ENCODE measurements around the gene SFT2D3.

DNA sequence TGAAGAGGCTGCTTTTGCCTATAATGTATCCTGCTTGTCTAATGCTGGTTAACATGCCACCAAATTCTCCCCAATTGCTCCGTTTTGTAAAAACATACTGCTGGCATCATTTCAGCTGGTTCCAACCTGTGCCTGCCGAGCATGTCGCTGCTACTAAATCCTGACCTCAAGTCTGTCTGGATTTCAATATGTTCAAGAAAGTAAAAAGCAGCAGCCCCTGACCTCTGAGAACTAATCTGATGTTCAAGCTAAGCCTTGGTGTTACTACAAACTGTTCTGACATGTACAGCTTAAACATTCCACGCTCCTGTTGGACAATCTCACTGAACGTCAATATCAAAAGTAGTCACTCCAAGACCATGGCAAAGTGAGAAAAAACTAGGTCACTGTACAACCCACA is 46.3 kb downstream of the SFT2D3 start:
- TF ChIP-seq POLR2A (IDR thresholded peaks at IDR 0.05; ENCODE audit: borderline replicate concordance, extremely low read depth, insufficient read depth, insufficient read length) = no peak
- TF ChIP-seq, protein P1, sequence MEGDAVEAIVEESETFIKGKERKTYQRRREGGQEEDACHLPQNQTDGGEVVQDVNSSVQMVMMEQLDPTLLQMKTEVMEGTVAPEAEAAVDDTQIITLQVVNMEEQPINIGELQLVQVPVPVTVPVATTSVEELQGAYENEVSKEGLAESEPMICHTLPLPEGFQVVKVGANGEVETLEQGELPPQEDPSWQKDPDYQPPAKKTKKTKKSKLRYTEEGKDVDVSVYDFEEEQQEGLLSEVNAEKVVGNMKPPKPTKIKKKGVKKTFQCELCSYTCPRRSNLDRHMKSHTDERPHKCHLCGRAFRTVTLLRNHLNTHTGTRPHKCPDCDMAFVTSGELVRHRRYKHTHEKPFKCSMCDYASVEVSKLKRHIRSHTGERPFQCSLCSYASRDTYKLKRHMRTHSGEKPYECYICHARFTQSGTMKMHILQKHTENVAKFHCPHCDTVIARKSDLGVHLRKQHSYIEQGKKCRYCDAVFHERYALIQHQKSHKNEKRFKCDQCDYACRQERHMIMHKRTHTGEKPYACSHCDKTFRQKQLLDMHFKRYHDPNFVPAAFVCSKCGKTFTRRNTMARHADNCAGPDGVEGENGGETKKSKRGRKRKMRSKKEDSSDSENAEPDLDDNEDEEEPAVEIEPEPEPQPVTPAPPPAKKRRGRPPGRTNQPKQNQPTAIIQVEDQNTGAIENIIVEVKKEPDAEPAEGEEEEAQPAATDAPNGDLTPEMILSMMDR (IDR thresholded peaks at IDR 0.05 in 2 of 3, conservative IDR thresholded peaks at IDR 0.05 in 1 of 3; ENCODE audit: borderline replicate concordance in 1 of 3, insufficient read depth in 1 of 3, low read depth in 2 of 3, low read length in 2 of 3) = no peak
- no peak for TF ChIP-seq SRF (IDR thresholded peaks at IDR 0.05; ENCODE audit: low read depth)
- TF ChIP-seq SIN3A (IDR thresholded peaks at IDR 0.05; ENCODE audit: low read depth) = no peak
- no peak for TF ChIP-seq TCF7L2 (IDR thresholded peaks at IDR 0.05; ENCODE audit: borderline replicate concordance, extremely low read depth, insufficient read depth, insufficient read length)
- TF ChIP-seq ELF1 (IDR thresholded peaks at IDR 0.05; ENCODE audit: borderline replicate concordance, low read depth) = no peak
- TF ChIP-seq, protein P2, sequence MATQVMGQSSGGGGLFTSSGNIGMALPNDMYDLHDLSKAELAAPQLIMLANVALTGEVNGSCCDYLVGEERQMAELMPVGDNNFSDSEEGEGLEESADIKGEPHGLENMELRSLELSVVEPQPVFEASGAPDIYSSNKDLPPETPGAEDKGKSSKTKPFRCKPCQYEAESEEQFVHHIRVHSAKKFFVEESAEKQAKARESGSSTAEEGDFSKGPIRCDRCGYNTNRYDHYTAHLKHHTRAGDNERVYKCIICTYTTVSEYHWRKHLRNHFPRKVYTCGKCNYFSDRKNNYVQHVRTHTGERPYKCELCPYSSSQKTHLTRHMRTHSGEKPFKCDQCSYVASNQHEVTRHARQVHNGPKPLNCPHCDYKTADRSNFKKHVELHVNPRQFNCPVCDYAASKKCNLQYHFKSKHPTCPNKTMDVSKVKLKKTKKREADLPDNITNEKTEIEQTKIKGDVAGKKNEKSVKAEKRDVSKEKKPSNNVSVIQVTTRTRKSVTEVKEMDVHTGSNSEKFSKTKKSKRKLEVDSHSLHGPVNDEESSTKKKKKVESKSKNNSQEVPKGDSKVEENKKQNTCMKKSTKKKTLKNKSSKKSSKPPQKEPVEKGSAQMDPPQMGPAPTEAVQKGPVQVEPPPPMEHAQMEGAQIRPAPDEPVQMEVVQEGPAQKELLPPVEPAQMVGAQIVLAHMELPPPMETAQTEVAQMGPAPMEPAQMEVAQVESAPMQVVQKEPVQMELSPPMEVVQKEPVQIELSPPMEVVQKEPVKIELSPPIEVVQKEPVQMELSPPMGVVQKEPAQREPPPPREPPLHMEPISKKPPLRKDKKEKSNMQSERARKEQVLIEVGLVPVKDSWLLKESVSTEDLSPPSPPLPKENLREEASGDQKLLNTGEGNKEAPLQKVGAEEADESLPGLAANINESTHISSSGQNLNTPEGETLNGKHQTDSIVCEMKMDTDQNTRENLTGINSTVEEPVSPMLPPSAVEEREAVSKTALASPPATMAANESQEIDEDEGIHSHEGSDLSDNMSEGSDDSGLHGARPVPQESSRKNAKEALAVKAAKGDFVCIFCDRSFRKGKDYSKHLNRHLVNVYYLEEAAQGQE (IDR thresholded peaks at IDR 0.05; ENCODE audit: low read depth) = no peak
- no peak for TF ChIP-seq EZH2phosphoT487 (IDR thresholded peaks at IDR 0.05; ENCODE audit: borderline replicate concordance)
- no peak for TF ChIP-seq JUND (IDR thresholded peaks at IDR 0.05)
- no peak for TF ChIP-seq SP1 (IDR thresholded peaks at IDR 0.05; ENCODE audit: low read depth)
- TF ChIP-seq POLR2AphosphoS5 (IDR thresholded peaks at IDR 0.05; ENCODE audit: low read depth, low read length) = no peak
- TF ChIP-seq, protein P3, sequence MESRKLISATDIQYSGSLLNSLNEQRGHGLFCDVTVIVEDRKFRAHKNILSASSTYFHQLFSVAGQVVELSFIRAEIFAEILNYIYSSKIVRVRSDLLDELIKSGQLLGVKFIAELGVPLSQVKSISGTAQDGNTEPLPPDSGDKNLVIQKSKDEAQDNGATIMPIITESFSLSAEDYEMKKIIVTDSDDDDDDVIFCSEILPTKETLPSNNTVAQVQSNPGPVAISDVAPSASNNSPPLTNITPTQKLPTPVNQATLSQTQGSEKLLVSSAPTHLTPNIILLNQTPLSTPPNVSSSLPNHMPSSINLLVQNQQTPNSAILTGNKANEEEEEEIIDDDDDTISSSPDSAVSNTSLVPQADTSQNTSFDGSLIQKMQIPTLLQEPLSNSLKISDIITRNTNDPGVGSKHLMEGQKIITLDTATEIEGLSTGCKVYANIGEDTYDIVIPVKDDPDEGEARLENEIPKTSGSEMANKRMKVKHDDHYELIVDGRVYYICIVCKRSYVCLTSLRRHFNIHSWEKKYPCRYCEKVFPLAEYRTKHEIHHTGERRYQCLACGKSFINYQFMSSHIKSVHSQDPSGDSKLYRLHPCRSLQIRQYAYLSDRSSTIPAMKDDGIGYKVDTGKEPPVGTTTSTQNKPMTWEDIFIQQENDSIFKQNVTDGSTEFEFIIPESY (IDR thresholded peaks at IDR 0.05; ENCODE audit: extremely low read depth, insufficient replicate concordance, low read length) = no peak
- no peak for TF ChIP-seq ZFX (IDR thresholded peaks at IDR 0.05)
- TF ChIP-seq YY1 (IDR thresholded peaks at IDR 0.05; ENCODE audit: extremely low read depth, insufficient replicate concordance, low read depth, low read length) = no peak

Data from HCT116 (cell line).